PC-9 (cell line): ENCODE results near the gene ELANE. TPM values are rescaled to one million over a fixed set of nuclear protein-coding genes. Genes with fewer than 3 reads are reported as not detected.

ENCODE experiments used
- BruUV-seq: library from RNA; stranded (reverse); fragments of 400-500 nt; replicated peaks from 2 replicates; lab custom pipeline; 2021; lab: Mats Ljungman, UMichigan
- CTCF ChIA-PET: fragments of 300-600 bp; sonication (Branson Sonifier 250); formaldehyde crosslinking; loops from one replicate; lab custom pipeline; 2022; ENCODE audit warnings: antibody characterized with exemption; lab: Charles Lee
- POLR2A ChIA-PET: fragments of 300-600 bp; sonication (Branson Sonifier 250); formaldehyde crosslinking; loops from one replicate; lab custom pipeline; 2022; ENCODE audit warnings: antibody characterized with exemption; ENCODE audit not compliant: unreplicated experiment; lab: Charles Lee
- DNase-seq, 2 experiments: peaks; one replicate each; pipeline versions ENCODE4 v3.0.0 to v3.0.0-alpha.2; 2015 to 2022; ENCODE audit warnings: mixed read lengths in 1 of 2
- H2AFZ ChIP-seq: fragments of 200-600 bp; sonication (generic); 2 replicates; pipeline ENCODE4 v1.8.1; 2017; ENCODE audit warnings: antibody characterized with exemption
- H3F3A ChIP-seq: fragments of 200-600 bp; sonication (generic); 2 replicates; pipeline ENCODE4 v1.8.1; 2017; ENCODE audit warnings: antibody characterized with exemption, mild to moderate bottlenecking, low read depth; ENCODE audit not compliant: insufficient read depth
- H3K27ac ChIP-seq: fragments of 200-600 bp; sonication (generic); 2 replicates; pipeline ENCODE4 v1.6.1; 2016; ENCODE audit warnings: mixed run types
- H3K27me3 ChIP-seq: fragments of 200-600 bp; sonication (generic); 2 replicates; pipeline ENCODE4 v1.6.1; 2016; ENCODE audit warnings: low read depth, mixed run types; ENCODE audit not compliant: insufficient read depth
- H3K36me3 ChIP-seq: fragments of 200-600 bp; sonication (generic); 2 replicates; pipeline ENCODE4 v1.6.1; 2016; ENCODE audit warnings: low read depth, mixed run types
- H3K4me1 ChIP-seq: fragments of 200-600 bp; sonication (generic); replicated peaks from 2 replicates; pipeline ENCODE4 v1.6.1; 2016; ENCODE audit warnings: mixed run types; ENCODE audit not compliant: insufficient read depth
- H3K4me2 ChIP-seq: fragments of 200-600 bp; sonication (generic); 2 replicates; pipeline ENCODE4 v1.6.1; 2017; ENCODE audit warnings: mixed run types
- H3K4me3 ChIP-seq: fragments of 200-600 bp; sonication (generic); 2 replicates; pipeline ENCODE4 v1.6.1; 2016; ENCODE audit warnings: mixed run types
- H3K79me2 ChIP-seq: fragments of 200-600 bp; sonication (generic); 2 replicates; pipeline ENCODE4 v1.6.1; 2017; ENCODE audit warnings: low read depth, mixed run types
- H3K9me2 ChIP-seq: fragments of 200-600 bp; sonication (generic); 2 replicates; pipeline ENCODE4 v1.8.1; 2017; ENCODE audit warnings: mild to moderate bottlenecking; ENCODE audit not compliant: insufficient read depth
- H3K9me3 ChIP-seq: fragments of 200-600 bp; sonication (generic); 2 replicates; pipeline ENCODE4 v1.8.1; 2016; ENCODE audit warnings: low read depth; ENCODE audit not compliant: insufficient read depth
- H4K20me1 ChIP-seq: fragments of 200-600 bp; sonication (generic); 2 replicates; pipeline ENCODE4 v1.8.1; 2017; ENCODE audit not compliant: insufficient read depth
- EZH2 ChIP-seq: fragments of 200-600 bp; sonication (generic); IDR thresholded peaks from 2 replicates; pipeline ENCODE4 v1.8.0; 2017; ENCODE audit warnings: antibody characterized with exemption, low read depth
- intact Hi-C: fragments of 100-400 bp; cut with micrococcal nuclease; formaldehyde crosslinking; loops from one replicate; pipeline ENCODE4 v1.10.0; 2022; ENCODE audit not compliant: unreplicated experiment
- total RNA-seq: library from RNA; stranded (reverse); gene quantifications from 2 replicates; pipeline ENCODE4 v1.2.3, GENCODE V29; 2021
- TF ChIP-seq, protein P1 (sequence below): fragments of 200-600 bp; sonication (generic); conservative IDR thresholded peaks from 2 replicates; pipeline ENCODE4 v1.6.1; 2017; ENCODE audit warnings: mixed run types, antibody characterized with exemption, mild to moderate bottlenecking, moderate library complexity

The ELANE gene
- total RNA-seq, 1 experiment from 2014 or later = not detected

DNA sequence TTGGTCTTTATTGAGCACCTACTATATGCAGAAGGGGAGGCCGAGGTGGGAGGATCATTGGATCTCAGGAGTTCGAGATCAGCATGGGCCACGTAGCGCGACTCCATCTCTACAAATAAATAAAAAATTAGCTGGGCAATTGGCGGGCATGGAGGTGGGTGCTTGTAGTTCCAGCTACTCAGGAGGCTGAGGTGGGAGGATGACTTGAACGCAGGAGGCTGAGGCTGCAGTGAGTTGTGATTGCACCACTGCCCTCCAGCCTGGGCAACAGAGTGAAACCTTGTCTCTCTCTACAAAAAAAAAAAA lies 11.2 kb downstream of the ELANE start:
- no peaks in the 10 kb centered on the region for H3K36me3 ChIP-seq
- no peaks in the 10 kb centered on the region for H3K9me3 ChIP-seq
- H3K9me2 ChIP-seq = no peaks in the 10 kb centered on the region
- ChIA-PET POLR2A (no interaction called here), CTCF (no interaction called here)
- peaks cover 44% of the 10 kb centered on the region for H3F3A ChIP-seq
- no peak overlapping the region for H2AFZ ChIP-seq
- no peak for DNase-seq
- BruUV-seq = no TSS peak
- no peaks in the 10 kb centered on the region for H3K27me3 ChIP-seq
- no peaks in the 10 kb centered on the region for H3K79me2 ChIP-seq
- no peak overlapping the region for H3K4me2 ChIP-seq
- intact Hi-C loops = no loop called here
- H3K4me1 ChIP-seq = peaks cover 12% of the 10 kb centered on the region
- no peak overlapping the region for H3K4me3 ChIP-seq
- TF ChIP-seq, protein P1, sequence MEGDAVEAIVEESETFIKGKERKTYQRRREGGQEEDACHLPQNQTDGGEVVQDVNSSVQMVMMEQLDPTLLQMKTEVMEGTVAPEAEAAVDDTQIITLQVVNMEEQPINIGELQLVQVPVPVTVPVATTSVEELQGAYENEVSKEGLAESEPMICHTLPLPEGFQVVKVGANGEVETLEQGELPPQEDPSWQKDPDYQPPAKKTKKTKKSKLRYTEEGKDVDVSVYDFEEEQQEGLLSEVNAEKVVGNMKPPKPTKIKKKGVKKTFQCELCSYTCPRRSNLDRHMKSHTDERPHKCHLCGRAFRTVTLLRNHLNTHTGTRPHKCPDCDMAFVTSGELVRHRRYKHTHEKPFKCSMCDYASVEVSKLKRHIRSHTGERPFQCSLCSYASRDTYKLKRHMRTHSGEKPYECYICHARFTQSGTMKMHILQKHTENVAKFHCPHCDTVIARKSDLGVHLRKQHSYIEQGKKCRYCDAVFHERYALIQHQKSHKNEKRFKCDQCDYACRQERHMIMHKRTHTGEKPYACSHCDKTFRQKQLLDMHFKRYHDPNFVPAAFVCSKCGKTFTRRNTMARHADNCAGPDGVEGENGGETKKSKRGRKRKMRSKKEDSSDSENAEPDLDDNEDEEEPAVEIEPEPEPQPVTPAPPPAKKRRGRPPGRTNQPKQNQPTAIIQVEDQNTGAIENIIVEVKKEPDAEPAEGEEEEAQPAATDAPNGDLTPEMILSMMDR = no peak
- no peak for TF ChIP-seq EZH2
- no peaks in the 10 kb centered on the region for H4K20me1 ChIP-seq
- H3K27ac ChIP-seq = no peak overlapping the region

- Histone ChIP-seq H3K4me2 (no peak overlapping the region), H3K36me3 (no peaks in the 10 kb centered on the region), H3K27ac (no peak overlapping the region), H3K27me3 (no peaks in the 10 kb centered on the region), H4K20me1 (no peaks in the 10 kb centered on the region), H2AFZ (no peak overlapping the region), H3K4me1 (peaks cover 20% of the 10 kb centered on the region), H3K9me3 (no peaks in the 10 kb centered on the region), H3K79me2 (no peaks in the 10 kb centered on the region), H3K9me2 (no peaks in the 10 kb centered on the region), H3K4me3 (no peak overlapping the region), H3F3A (peaks cover 43% of the 10 kb centered on the region)
- no peak for DNase-seq
- POLR2A ChIA-PET = no interaction called here
- CTCF ChIA-PET = no interaction called here
- no TSS peak for BruUV-seq
- intact Hi-C loops = no loop called here
- TF ChIP-seq, protein P1 = no peak
These were observed 14.7 kb downstream of the ELANE start for GRCh38 chr19:866769-867300.

- H3K4me3 ChIP-seq = no peak overlapping the region
- no peaks in the 10 kb centered on the region for H3K79me2 ChIP-seq
- H3F3A ChIP-seq = peaks cover 48% of the 10 kb centered on the region
- ChIA-PET POLR2A (no interaction called here), CTCF (no interaction called here)
- H3K9me3 ChIP-seq = no peaks in the 10 kb centered on the region
- BruUV-seq = no TSS peak
- H3K9me2 ChIP-seq = no peaks in the 10 kb centered on the region
- no peaks in the 10 kb centered on the region for H3K27me3 ChIP-seq
- H3K27ac ChIP-seq = no peak overlapping the region
- no peak overlapping the region for H3K4me2 ChIP-seq
- no peaks in the 10 kb centered on the region for H4K20me1 ChIP-seq
- TF ChIP-seq, protein P1 = no peak
- no peak for TF ChIP-seq EZH2
- no peak for DNase-seq
- no peak overlapping the region for H2AFZ ChIP-seq
- intact Hi-C loops = no loop called here
- H3K4me1 ChIP-seq = peaks cover 26% of the 10 kb centered on the region
- H3K36me3 ChIP-seq = no peaks in the 10 kb centered on the region
These were observed 15.2 kb downstream of the ELANE start for GRCh38 chr19:867301-867793.
